KMS-11 (cell line): ENCODE measurements around the gene NDUFA3.

Source experiments
- H2AFZ ChIP-seq: fragments of 200-600 bp; sonication (generic); 2 replicates; pipeline ENCODE4 v1.6.1; 2016; ENCODE audit warnings: antibody characterized with exemption, mixed run types, low read depth
- H3K27ac ChIP-seq: fragments of 200-600 bp; sonication (generic); 2 replicates; pipeline ENCODE4 v1.6.1; 2016; ENCODE audit warnings: mild to moderate bottlenecking, mixed run types
- H3K27me3 ChIP-seq: fragments of 200-600 bp; sonication (generic); 2 replicates; pipeline ENCODE4 v1.6.1; 2017; ENCODE audit warnings: mild to moderate bottlenecking, low read depth, mixed run types, moderate library complexity; ENCODE audit not compliant: insufficient read depth
- H3K36me3 ChIP-seq: fragments of 200-600 bp; sonication (generic); 2 replicates; pipeline ENCODE4 v1.6.1; 2017; ENCODE audit warnings: mild to moderate bottlenecking, mixed run types; ENCODE audit not compliant: insufficient read depth
- H3K4me1 ChIP-seq: fragments of 200-600 bp; sonication (generic); 2 replicates; pipeline ENCODE4 v1.6.1; 2016; ENCODE audit warnings: mild to moderate bottlenecking, low read depth, mixed run types; ENCODE audit not compliant: poor library complexity, severe bottlenecking
- H3K4me2 ChIP-seq: fragments of 200-600 bp; sonication (generic); 2 replicates; pipeline ENCODE4 v1.7.0; 2016; ENCODE audit warnings: mild to moderate bottlenecking, mixed run types
- H3K4me3 ChIP-seq: fragments of 200-600 bp; sonication (generic); IDR thresholded peaks from 2 replicates; pipeline ENCODE4 v1.6.1; 2017; ENCODE audit warnings: low read depth, low read length, mixed read lengths; ENCODE audit not compliant: insufficient read depth
- H3K79me2 ChIP-seq: fragments of 200-600 bp; sonication (generic); 2 replicates; pipeline ENCODE4 v1.6.1; 2016; ENCODE audit warnings: low read depth, mixed run types; ENCODE audit not compliant: insufficient read depth
- H3K9ac ChIP-seq: fragments of 200-600 bp; sonication (generic); 2 replicates; pipeline ENCODE4 v1.6.1; 2016; ENCODE audit warnings: mild to moderate bottlenecking, mixed run types
- H4K20me1 ChIP-seq: fragments of 200-600 bp; sonication (generic); 2 replicates; pipeline ENCODE4 v1.6.1; 2016; ENCODE audit warnings: mild to moderate bottlenecking, mixed run types; ENCODE audit not compliant: insufficient read depth
- TF ChIP-seq, protein P1 (sequence below): fragments of 200-600 bp; sonication (generic); conservative IDR thresholded peaks from 2 replicates; pipeline ENCODE4 v1.6.1; 2017; ENCODE audit warnings: low read depth, mild to moderate bottlenecking, antibody characterized with exemption, low read length, moderate library complexity, mixed read lengths

The NDUFA3 gene

DNA sequence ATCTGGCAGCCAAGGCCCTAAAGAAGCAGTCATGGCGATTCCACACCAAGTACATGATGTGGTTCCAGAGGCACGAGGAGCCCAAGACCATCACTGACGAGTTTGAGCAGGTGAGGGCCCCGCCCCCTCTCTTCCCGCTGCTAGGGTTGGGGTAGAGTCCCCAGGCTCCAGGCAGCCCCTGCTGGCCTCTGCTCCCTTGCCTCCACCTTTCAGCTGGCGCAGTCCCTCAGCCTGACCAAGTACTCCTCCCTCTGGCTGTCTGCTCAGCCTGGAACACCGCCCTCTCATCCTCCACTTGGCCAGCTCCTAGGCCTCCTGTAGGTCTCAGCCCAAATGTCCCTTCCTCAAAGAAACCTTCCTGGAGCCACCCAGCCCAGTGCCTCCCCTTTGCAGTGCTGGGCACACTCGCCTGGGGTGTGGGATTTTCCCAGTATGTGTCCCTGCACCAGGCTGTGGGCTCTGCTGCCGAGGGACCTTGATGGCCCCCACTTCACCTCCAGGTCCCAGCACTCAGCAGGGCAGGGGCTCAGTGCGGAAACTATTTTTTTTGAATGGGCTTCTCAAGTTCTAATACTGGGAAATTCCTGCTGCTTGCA lies 51.2 kb downstream of the NDUFA3 start:
- H4K20me1 ChIP-seq = no peaks in the 10 kb centered on the region
- peaks cover 17% of the 10 kb centered on the region for H3K4me1 ChIP-seq
- 0 out of 2 replicates have a peak, but pooled peaks cover 3% of the 10 kb centered on the region for H3K36me3 ChIP-seq
- H3K9ac ChIP-seq = no peak overlapping the region
- H3K4me3 ChIP-seq = no peak overlapping the region
- TF ChIP-seq, protein P1, sequence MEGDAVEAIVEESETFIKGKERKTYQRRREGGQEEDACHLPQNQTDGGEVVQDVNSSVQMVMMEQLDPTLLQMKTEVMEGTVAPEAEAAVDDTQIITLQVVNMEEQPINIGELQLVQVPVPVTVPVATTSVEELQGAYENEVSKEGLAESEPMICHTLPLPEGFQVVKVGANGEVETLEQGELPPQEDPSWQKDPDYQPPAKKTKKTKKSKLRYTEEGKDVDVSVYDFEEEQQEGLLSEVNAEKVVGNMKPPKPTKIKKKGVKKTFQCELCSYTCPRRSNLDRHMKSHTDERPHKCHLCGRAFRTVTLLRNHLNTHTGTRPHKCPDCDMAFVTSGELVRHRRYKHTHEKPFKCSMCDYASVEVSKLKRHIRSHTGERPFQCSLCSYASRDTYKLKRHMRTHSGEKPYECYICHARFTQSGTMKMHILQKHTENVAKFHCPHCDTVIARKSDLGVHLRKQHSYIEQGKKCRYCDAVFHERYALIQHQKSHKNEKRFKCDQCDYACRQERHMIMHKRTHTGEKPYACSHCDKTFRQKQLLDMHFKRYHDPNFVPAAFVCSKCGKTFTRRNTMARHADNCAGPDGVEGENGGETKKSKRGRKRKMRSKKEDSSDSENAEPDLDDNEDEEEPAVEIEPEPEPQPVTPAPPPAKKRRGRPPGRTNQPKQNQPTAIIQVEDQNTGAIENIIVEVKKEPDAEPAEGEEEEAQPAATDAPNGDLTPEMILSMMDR = no peak
- peaks cover 13% of the 10 kb centered on the region; the same call in 1 of the 2 replicates for H3K79me2 ChIP-seq
- H3K27ac ChIP-seq = no peak overlapping the region
- no peak overlapping the region for H2AFZ ChIP-seq
- no peak overlapping the region for H3K4me2 ChIP-seq
- no peaks in the 10 kb centered on the region for H3K27me3 ChIP-seq

GRCh38 chr19:54154603-54155345 lies 52.1 kb downstream of the NDUFA3 start:
- H3K4me1 ChIP-seq = peaks cover 18% of the 10 kb centered on the region
- no peak overlapping the region for H3K27ac ChIP-seq
- H3K27me3 ChIP-seq = no peaks in the 10 kb centered on the region
- no peak overlapping the region for H3K4me3 ChIP-seq
- TF ChIP-seq, protein P1 = no peak
- no peak overlapping the region for H2AFZ ChIP-seq
- no peaks in the 10 kb centered on the region for H4K20me1 ChIP-seq
- no peak overlapping the region for H3K9ac ChIP-seq
- H3K4me2 ChIP-seq = no peak overlapping the region
- H3K36me3 ChIP-seq = 0 out of 2 replicates have a peak, but pooled peaks cover 3% of the 10 kb centered on the region
- peaks cover 13% of the 10 kb centered on the region; the same call in 1 of the 2 replicates for H3K79me2 ChIP-seq

- 0 out of 2 replicates have a peak, but pooled peaks cover 3% of the 10 kb centered on the region for H3K36me3 ChIP-seq
- H3K27ac ChIP-seq = no peak overlapping the region
- peaks cover 13% of the 10 kb centered on the region; the same call in 1 of the 2 replicates for H3K79me2 ChIP-seq
- TF ChIP-seq, protein P1 = no peak
- no peaks in the 10 kb centered on the region for H4K20me1 ChIP-seq
- H3K9ac ChIP-seq = no peak overlapping the region
- H2AFZ ChIP-seq = no peak overlapping the region
- H3K4me1 ChIP-seq = peaks cover 19% of the 10 kb centered on the region
- no peak overlapping the region for H3K4me2 ChIP-seq
- H3K27me3 ChIP-seq = no peaks in the 10 kb centered on the region
- no peak overlapping the region for H3K4me3 ChIP-seq
Observed at GRCh38 chr19:54155694-54156093, 53.0 kb downstream of the NDUFA3 start.

- no peaks in the 10 kb centered on the region for H4K20me1 ChIP-seq
- no peaks in the 10 kb centered on the region for H3K27me3 ChIP-seq
- no peak overlapping the region for H2AFZ ChIP-seq
- H3K4me3 ChIP-seq = no peak overlapping the region
- TF ChIP-seq, protein P1 = no peak
- H3K27ac ChIP-seq = no peak overlapping the region
- no peak overlapping the region for H3K4me2 ChIP-seq
- peaks cover 13% of the 10 kb centered on the region; the same call in 1 of the 2 replicates for H3K79me2 ChIP-seq
- H3K9ac ChIP-seq = no peak overlapping the region
- H3K4me1 ChIP-seq = peaks cover 27% of the 10 kb centered on the region
- 0 out of 2 replicates have a peak, but pooled peaks cover 3% of the 10 kb centered on the region for H3K36me3 ChIP-seq
Observed at GRCh38 chr19:54156490-54156889, 53.8 kb downstream of the NDUFA3 start.
